Pulmonary artery endothelial cell (primary cell): Measurements from ENCODE around the gene ZIC1. TPM values are rescaled to one million over a fixed set of nuclear protein-coding genes. Genes with fewer than 3 reads are reported as not detected.

Source experiments
- DNase-seq: peaks from one replicate; pipeline ENCODE4 v3.0.0-alpha.2; 2011; ENCODE audit warnings: low read depth, low spot score
- total RNA-seq: library from RNA; depleted of rRNA; stranded (reverse); fragments of >200 nt; gene quantifications from 2 replicates; pipeline ENCODE4 v1.2.3, GENCODE V29; 2014

The ZIC1 gene
- total RNA-seq, result 2.1 and 6.9 TPM in 2 replicates

DNA sequence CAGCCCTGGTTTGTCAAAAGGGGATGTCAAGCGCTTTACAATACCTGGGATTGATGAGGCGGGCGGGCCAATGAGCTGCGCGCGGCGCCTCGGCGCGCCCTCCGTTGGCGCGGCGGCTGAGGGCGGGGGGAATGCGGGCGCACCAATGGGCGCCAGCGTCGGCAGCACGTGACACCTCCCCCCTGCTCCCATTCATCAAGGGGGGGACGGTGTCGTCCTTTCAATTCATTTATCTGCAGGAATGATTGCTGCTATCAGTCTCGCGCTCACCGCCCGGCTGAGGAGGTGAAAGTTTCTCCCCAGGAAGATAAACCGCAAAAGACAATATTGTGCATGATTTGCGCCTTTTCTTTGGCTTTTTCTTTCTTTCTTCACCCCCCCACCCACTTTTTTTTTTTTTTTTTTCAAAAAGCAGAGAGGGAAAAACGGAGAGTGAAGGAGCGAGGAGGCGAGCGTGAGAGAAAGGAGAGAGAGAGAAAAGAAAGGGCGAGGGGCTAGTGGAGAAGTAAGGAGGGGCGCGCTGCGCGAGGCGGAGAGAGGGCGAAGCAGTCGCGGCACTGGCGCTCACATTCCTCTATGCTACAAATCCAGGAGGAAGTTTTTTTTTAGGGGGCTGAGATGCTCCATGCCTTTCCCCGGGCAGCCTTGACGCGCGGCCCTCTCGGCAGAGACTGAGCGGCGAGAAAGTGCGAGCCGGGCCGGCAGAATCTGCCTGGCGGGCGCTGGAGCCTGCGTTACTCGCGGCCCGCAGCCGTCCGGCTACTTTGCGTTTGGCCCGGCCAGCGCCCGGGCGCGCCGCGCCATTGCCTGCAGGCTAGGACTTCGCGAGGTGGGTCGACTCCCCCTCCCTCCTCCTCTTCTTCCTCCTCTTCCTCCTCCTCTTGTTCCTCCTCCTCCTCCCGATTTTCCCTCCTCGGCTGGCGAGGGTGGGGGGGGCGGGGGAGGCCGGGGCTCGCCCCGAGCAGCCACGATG lies at the start of gene ZIC1:
TSS of gene ZIC1 (plus strand) at position 223 of the 973 bp plus-strand sequence. CDS start at position 971, 748 bp downstream.
- no peak for DNase-seq

- DNase-seq, result no peak
Measured at GRCh38 chr3:147360051-147360439, 49.1 kb upstream of the ZIC1 start.

- DNase-seq, result no peak
Measured at GRCh38 chr3:147360646-147361453, 48.3 kb upstream of the ZIC1 start.

DNA sequence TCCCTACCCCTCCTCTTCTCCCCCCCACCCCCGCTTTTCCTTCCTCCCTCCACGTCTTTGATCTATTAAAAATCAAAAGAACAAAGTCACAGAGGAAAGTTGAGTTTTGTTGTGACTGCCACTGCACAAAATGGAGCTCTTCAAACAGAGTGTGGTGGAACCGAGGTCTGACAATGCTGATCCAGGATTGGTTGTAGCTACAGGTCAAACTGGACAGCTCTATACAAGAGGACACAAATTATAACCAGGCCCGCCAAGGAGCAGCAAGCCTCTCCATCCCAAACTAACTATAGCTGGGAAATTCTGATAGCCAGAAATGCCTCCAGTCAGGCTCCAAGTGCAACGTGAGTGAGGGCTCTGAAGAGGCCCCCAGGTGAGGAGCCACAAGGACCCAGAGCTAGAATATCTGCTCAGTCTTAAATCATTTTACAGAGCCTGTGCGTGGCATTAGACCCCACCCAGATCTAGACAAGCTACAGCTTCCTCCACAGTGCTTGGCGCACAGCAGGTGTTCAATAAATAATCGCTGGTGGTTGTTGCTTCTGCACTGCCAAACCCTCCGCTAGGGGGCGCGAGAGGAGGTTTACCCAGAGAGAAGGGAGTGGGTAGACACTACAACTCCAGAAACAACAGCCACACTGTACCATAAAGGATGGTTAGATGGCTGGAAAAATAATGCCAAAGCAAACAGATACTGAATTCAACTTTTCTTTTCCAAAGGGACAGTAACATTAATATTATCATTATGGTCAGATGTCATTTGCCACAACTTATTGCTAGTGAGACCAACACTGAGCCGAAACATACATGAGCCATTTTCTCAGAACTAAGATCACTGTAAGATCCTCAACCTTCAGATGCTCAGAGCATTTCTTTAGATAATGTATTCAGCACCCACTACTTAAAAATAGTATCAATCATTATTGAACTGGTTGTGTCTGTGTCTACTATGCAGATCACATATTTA lies 47.4 kb upstream of the ZIC1 start:
- no peak for DNase-seq

GRCh38 chr3:147364771-147365170 lies 44.4 kb upstream of the ZIC1 start:
- DNase-seq, result no peak

DNA sequence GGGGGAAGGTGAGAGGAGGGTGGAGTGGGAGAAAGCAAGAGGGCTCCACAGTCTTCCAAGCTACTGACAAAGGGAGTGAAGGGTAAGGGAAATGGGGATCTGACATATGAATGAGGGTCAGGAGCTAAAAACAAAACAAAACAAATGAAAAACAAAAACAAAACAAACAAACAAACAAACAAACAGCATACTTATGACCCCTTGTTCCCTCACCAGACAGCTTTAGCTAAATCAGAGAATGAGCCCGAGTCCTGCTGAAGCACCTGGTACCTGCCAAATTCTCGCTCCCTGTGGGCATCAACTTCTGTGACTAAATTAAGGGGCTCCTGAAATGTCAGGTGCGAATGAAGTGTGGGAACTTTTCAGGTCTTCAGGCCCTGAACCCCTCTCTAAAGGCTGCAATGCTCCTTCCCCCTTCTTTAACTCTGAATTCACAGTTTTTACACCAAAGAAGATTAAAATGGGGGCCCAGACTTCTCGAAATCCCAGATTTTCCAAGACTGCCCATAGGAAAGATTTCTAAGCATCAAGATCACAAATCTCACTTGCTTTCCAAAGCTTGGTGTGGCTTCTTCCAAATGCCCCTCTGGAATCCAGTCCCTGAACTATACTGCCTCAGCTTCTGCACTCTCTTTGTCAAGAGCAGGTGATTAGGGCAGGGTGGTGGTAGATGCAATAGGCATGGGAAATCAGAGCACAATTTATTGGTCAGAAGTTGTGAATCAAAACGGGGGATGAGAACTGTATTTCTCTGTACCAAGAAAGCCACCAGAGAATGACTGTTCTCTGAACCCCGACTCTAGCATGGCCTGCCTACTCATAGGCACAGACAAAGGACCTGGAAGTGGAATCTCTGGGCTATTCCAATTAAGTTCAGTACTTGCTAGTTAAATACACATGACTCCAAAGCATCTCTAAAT lies 43.7 kb upstream of the ZIC1 start:
- DNase-seq, result no peak

GRCh38 chr3:147367676-147368075 lies 41.5 kb upstream of the ZIC1 start:
- no peak for DNase-seq

DNA sequence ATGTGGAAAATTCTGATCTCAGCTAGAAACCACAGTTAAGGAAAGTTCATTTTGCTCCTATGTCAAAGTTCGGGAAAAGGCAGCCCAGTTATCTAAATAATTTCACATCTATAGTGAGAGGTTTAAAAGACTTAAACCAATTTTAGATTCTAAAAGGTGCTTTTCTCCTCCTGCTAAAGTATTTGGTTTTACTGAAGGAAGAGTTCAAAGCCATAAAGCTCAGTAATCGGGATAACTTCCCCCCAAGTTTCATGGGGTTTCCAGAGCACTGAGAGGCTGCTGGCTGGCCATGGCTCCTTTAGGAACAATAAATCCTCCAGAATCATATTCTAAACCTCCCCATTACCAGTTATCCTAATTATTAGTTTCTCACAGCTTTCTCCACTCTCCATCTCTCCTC lies 41.0 kb upstream of the ZIC1 start:
- DNase-seq, result no peak

GRCh38 chr3:147368561-147369221 lies 40.5 kb upstream of the ZIC1 start:
- DNase-seq, result no peak

DNA sequence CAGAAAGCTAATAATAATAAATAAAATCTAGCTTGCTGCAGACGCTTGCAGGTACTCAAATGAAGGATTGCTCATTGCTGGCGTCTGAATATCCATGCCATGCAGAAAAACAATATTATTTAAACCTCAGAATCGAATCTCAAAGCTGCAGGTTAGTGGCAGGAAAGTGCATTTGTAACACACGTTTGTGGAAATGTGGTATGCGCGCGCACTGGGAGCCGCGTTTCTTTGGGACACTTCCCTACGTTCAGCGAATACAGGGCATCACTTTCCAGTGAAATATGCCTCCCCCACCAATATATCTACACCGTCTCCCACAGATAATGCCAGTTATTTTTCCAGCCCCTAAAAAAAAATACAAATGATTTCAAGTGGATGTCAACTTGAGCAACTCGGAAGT lies 39.9 kb upstream of the ZIC1 start:
- DNase-seq, result no peak

GRCh38 chr3:147369661-147370123 lies 39.5 kb upstream of the ZIC1 start:
- no peak for DNase-seq

DNA sequence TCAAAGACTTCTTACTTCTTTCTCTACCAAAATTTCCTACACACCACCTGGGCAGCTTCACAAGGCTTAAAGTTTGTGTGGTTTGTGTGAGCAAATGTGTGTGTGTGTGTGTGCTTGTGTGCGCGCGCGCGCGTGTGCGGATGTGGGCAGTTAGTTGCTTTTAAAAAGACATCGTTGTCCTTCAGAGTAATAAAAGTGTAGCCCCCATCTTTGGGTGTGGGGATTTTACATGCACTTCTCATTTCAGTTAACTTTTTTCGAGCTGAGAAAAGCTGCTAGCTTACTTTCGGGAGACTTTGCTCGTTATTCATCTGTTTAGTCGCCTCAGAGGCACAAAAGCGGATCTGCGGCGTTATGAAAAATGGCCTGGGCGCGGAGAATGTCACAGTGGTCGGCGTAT lies 38.8 kb upstream of the ZIC1 start:
- no peak for DNase-seq

DNA sequence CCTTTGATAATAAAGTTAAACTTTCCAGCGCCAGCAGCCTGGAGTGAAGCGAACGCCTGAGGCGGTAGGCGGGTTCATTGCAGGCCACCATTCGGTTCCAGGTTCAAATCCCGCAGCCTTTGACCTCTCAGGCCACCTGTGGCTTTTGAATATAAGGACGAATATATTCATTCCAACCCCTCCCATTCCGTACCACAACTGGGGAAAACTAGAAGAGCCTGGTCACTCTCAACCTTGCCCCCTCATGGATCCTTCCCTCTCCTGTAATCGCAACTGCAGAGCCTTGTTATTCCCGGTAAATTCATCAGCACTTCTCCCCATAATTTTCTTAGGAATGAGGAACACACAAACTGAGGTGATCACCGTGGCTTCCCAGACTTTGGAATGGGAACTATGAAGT lies 38.0 kb upstream of the ZIC1 start:
- no peak for DNase-seq

GRCh38 chr3:147371771-147372340 lies 37.3 kb upstream of the ZIC1 start:
- DNase-seq, result no peak

DNA sequence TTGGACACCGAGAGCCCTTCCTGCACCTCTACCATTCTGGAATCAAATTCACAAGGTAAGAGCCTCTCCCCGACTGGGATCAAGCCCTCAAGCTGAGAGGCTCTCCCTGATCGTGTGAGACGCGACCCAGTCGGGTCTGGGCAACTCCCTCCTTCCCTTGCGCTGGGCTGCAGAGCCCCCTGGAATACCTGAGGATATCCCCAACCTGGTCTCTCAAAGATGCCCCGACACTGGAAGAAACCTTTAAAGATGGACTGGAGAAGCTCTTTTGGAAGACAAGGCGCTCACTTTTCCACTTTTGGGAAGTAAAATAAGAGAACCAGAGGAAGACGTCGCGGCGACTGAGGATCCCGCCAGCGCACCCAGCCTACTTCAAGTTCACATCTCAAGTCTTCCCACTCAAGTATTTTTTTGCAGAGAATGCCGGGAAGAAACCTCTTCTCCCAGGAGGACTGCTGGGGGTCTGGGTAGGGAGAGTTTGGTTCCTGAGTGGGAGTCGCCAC lies 36.6 kb upstream of the ZIC1 start:
- DNase-seq, result no peak

DNA sequence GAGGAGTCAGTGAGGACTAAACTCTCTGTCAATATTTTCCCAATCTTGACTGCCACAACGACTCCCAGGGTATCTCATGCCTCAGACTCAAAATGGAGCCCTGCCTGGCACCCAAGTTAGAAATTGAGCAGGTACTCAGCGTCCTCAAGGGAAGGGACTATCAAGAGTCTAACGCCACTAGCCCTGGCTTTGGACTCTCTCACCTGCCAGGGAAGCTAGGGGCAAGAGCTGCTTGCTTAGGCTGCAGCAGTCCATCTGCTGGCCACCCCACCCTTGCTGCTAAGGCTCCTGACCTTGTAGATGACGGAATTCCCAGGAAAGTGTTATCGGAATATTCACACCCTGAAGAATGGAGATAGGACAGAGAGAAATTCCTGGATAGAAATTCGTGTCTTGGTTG lies 35.9 kb upstream of the ZIC1 start:
- DNase-seq, result no peak

DNA sequence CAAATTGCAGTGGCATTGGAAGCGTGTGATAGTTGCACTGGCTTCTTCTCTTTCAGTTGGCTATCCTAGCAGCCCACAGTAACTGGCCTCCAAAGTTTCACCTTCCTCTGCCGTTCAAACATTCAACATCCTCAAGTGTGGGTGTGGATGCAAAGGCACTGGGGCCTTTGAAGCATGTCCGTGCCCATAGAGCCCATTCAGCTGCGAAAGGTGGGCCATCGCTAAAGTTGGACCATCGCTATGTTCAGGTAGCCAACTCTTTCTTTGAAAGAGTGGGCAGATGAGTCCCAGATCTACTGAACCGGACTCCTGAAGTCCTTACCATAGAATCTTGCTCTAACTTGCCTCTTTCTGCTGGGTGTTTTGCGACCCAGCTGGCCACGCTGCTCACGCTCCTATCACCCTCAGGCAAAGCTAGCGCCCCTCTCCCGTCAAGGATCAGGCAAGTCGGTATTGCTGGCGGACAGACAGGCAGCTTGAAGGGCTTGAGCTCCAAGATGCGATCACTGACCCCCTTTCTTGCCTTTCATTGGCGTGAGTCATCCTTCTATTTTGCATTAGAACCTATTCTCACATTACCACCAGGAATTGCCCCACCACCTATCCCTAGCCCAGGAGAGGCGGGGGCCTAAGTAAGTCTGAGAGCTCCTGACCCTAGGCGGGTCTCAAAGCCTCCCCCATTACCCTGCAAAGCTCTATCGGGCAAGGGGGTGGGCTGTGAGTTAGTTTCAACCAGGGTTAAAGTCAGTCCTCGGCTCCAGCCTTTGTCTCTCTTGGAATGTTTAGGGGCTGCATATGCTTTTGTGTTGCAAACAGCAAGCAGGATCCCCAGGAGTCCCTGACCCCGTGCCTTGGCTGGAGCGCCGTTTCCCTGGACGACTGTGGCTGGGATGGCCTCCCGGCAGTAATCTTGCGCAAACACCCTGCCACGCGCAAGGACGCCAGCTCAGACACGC lies 31.5 kb upstream of the ZIC1 start:
- DNase-seq, result no peak

DNA sequence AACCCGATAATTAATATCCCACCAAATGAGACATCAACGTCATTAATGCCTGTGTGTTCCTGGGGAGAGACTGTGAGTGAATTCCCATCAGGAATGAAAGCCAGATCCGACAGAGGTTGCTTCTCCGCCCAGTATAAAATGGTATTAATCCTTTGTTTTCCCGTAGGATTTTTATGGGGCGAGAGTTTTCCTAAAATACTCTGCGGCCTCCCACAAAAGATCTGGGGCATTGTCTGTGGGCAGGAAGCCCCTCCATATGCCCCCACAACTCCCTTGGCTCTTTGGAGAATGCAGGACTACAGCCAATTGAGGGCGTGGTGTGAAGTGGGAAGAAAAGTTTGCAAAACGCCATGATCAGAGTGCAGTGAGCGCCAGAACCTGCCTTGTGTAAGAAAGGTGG lies 29.5 kb upstream of the ZIC1 start:
- DNase-seq, result no peak
